ENCODE measurements around the gene LACTBL1.

DNA sequence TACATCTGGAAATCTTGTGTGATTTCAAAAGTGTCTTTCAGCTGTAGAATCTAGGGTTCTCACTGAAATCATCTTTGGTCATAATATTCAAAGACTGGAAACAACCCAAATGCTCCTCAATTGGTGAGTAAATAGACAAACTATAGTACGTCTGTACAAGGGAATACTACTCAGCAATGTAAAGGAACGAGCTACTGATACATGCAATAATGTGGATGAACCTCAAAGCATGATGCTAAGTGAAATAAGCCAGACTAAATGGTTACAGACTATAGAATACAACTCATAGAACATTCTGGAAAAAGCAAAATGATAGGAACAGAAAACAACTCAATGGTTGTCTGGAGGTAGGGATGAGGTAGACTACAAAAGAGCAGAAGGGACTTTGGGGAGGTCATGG lies 2.6 kb downstream of the LACTBL1 start:
- TF ChIP-seq, protein P1, sequence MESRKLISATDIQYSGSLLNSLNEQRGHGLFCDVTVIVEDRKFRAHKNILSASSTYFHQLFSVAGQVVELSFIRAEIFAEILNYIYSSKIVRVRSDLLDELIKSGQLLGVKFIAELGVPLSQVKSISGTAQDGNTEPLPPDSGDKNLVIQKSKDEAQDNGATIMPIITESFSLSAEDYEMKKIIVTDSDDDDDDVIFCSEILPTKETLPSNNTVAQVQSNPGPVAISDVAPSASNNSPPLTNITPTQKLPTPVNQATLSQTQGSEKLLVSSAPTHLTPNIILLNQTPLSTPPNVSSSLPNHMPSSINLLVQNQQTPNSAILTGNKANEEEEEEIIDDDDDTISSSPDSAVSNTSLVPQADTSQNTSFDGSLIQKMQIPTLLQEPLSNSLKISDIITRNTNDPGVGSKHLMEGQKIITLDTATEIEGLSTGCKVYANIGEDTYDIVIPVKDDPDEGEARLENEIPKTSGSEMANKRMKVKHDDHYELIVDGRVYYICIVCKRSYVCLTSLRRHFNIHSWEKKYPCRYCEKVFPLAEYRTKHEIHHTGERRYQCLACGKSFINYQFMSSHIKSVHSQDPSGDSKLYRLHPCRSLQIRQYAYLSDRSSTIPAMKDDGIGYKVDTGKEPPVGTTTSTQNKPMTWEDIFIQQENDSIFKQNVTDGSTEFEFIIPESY (IDR thresholded peaks at IDR 0.05), result no peak
- TF ChIP-seq, protein P2, sequence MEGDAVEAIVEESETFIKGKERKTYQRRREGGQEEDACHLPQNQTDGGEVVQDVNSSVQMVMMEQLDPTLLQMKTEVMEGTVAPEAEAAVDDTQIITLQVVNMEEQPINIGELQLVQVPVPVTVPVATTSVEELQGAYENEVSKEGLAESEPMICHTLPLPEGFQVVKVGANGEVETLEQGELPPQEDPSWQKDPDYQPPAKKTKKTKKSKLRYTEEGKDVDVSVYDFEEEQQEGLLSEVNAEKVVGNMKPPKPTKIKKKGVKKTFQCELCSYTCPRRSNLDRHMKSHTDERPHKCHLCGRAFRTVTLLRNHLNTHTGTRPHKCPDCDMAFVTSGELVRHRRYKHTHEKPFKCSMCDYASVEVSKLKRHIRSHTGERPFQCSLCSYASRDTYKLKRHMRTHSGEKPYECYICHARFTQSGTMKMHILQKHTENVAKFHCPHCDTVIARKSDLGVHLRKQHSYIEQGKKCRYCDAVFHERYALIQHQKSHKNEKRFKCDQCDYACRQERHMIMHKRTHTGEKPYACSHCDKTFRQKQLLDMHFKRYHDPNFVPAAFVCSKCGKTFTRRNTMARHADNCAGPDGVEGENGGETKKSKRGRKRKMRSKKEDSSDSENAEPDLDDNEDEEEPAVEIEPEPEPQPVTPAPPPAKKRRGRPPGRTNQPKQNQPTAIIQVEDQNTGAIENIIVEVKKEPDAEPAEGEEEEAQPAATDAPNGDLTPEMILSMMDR (IDR thresholded peaks at IDR 0.05; ENCODE audit: low read depth, low read length, missing input control), result no peak
